GM12874 (cell line): ENCODE measurements around the gene RAD51B.

ENCODE experiments used
- CTCF ChIP-seq: IDR thresholded peaks from 2 replicates; pipeline ENCODE4 v1.5.1; 2011; ENCODE audit warnings: low read depth, mild to moderate bottlenecking, control low read depth, low read length, moderate library complexity; ENCODE audit not compliant: insufficient read depth

The RAD51B gene

DNA sequence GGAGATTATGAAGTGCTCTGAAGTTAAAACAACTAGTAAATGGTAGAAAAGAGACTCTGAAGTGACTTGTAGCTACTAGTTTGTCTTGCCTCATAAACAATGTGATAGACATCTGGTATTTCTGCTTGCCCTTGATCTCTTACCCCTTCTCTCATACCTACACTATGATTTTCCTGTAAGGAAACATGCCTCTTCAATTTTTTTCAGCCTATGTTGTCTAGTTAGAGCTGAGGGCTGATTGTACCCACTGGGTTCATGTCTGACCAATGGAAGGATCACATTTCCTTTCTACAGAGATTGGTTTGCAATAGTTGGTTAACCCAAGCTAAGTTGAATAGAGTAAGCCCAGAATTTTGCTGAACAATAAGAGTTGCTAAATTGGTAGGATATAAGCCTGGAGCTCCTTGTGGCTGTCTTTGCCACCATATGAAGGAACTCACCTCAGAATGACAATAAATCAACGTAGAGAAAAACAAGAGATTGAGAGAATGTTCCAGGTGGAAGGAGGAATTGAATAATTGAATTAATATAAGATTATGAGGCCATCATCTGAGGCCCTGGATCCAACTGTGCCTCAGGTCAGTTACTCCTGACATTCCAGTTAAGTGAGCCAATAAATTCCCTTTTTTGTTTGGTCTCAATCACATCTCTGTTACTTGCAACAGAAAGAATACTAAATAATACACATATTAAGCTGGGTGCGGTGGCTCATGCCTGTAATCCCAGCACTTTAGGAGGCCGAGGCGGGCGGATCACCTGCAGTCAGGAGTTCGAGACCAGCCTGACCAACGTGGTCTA lies 626.9 kb downstream of the RAD51B start:
- no peak for TF ChIP-seq CTCF

- TF ChIP-seq CTCF: no peak
Observed at GRCh38 chr14:68447581-68448251, 628.1 kb downstream of the RAD51B start.

- no peak for TF ChIP-seq CTCF
Observed at GRCh38 chr14:68448252-68448902, 628.8 kb downstream of the RAD51B start.

DNA sequence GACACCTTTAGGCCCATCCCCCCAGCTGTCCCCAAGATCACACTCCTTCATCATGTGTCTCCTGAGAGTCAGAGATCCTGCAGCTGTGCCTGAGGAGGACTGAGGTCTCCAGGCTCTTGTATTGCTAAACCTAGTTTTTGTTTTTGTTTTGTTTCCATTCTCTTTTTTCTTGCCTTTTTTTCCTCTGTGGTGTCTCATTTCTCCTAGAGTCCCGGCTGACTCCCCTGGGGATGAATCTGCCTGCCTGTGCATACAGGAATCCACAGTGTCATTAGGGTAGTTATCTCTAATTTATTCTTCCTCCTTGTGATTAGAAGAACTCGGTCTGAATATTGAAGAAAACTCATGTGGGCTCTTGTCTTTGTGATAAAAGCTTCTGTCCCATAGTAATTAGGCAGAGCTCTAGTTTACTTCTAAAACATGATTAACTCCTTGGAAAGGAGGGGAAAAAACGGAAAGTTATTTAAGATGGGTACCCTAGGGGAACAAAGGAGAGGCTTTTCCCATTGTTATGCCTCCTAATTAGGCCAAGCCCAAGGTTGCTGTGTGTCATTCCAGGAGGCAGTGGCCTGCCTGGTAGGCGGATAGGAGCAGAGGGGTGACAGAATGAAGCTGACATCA lies 630.1 kb downstream of the RAD51B start:
- no peak for TF ChIP-seq CTCF

GRCh38 chr14:68450391-68451120 lies 631.0 kb downstream of the RAD51B start:
- TF ChIP-seq CTCF: no peak

DNA sequence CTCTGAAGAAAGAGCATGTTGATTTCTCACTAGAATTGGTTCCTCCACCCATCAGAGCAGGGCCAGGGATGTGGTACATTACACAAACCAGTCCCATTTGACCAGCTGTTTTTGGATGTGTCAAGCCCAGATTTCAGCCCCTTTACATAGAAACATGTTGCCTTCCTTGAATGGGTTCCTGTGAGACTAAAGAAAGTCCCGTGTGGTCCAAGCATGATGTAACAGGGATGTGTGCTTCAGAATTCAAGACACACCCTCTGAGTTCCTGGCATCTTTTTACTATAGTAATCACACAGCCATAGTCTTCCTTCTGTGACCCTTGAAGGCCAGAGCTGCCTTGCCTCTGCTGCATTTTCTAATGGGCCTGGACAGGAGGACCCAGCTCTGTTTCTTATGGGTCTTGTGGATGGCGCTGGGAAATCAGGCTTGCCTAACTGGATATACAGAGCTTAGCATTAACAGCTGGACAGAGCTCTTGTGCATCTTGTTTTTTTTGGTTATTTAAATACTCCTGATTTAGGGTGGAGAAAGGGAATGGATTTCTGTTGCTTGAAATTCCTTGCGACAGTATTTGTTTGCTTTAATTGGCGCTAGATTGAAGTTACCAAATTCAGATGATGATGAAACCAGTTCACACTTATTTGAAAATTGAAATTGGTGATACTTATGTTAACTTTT lies 632.3 kb downstream of the RAD51B start:
- no peak for TF ChIP-seq CTCF
